ENCODE measurements around the gene IFT52.
"Not testable (repeated sequence)": the region's sequence is repeated elsewhere in the genome, so short reads cannot be mapped to it uniquely, and the experiment has no call there.

- not testable (repeated sequence) for TF ChIP-seq CTCF (IDR thresholded peaks at IDR 0.05; ENCODE audit: poor library complexity); EZH2 (IDR thresholded peaks at IDR 0.05; ENCODE audit: borderline replicate concordance)
Observed at GRCh38 chr20:43651650-43652184, 61.0 kb downstream of the IFT52 start.

Data from hepatocyte (in vitro differentiated cells).